HG03103 (cell line): ENCODE data around the gene GLYAT.

Source experiments
- ATAC-seq: cut with Tn5 transposase; IDR thresholded peaks from one replicate; pipeline ENCODE4 v1.9.1; 2021; ENCODE audit warnings: low read depth; ENCODE audit not compliant: unreplicated experiment

The GLYAT gene

GRCh38 chr11:58731819-58732218, at the start of gene GLYAT:
Gene GLYAT (minus strand): TSS chr11:58731943. CDS start chr11:58724496, 7,447 bp downstream.
- ATAC-seq: no peak

GRCh38 chr11:58781345-58781744, 49.6 kb upstream of the GLYAT start:
- ATAC-seq: no peak

GRCh38 chr11:58780578-58780977, 48.8 kb upstream of the GLYAT start:
- no peak for ATAC-seq

- ATAC-seq: no peak
Observed at GRCh38 chr11:58776891-58777710, 45.4 kb upstream of the GLYAT start.

- no peak for ATAC-seq
Observed at GRCh38 chr11:58775066-58775708, 43.4 kb upstream of the GLYAT start.

- no peak for ATAC-seq
Observed at GRCh38 chr11:58774164-58774593, 42.4 kb upstream of the GLYAT start.

GRCh38 chr11:58773337-58773736, 41.6 kb upstream of the GLYAT start:
- no peak for ATAC-seq

GRCh38 chr11:58772329-58773285, 40.9 kb upstream of the GLYAT start:
- no peak for ATAC-seq

- ATAC-seq: no peak
Observed at GRCh38 chr11:58771458-58771855, 39.7 kb upstream of the GLYAT start.

GRCh38 chr11:58770627-58771457, 39.1 kb upstream of the GLYAT start:
- no peak for ATAC-seq

GRCh38 chr11:58770166-58770565, 38.4 kb upstream of the GLYAT start:
- no peak for ATAC-seq

- ATAC-seq: no peak
Observed at GRCh38 chr11:58769308-58769707, 37.6 kb upstream of the GLYAT start.

- no peak for ATAC-seq
Observed at GRCh38 chr11:58768137-58768536, 36.4 kb upstream of the GLYAT start.

- no peak for ATAC-seq
Observed at GRCh38 chr11:58765078-58765477, 33.3 kb upstream of the GLYAT start.

GRCh38 chr11:58763120-58763490, 31.4 kb upstream of the GLYAT start:
- ATAC-seq: no peak

GRCh38 chr11:58762284-58763119, 30.8 kb upstream of the GLYAT start:
- ATAC-seq: no peak

- no peak for ATAC-seq
Observed at GRCh38 chr11:58757439-58757838, 25.7 kb upstream of the GLYAT start.

GRCh38 chr11:58745705-58746364, 14.1 kb upstream of the GLYAT start:
- ATAC-seq: no peak
